B cell (primary cell): ENCODE results near the gene CSRNP2. TPM values are rescaled to one million over a fixed set of nuclear protein-coding genes. Genes with fewer than 3 reads are reported as not detected.

Source experiments
- ATAC-seq: fragments of 200-7000 bp; cut with Tn5 transposase; one replicate; pipeline ENCODE4 v1.10.0; 2021; ENCODE audit warnings: low read depth, mild to moderate bottlenecking, moderate number of reproducible peaks, moderate library complexity
- CTCF ChIA-PET: fragments of 350-600 bp; sonication (Branson Sonifier 250); formaldehyde crosslinking; loops from one replicate; lab custom pipeline; 2021; ENCODE audit warnings: antibody characterized with exemption, inconsistent platforms; lab: Charles Lee
- POLR2A ChIA-PET: fragments of 350-600 bp; sonication (Branson Sonifier 250); formaldehyde crosslinking; loops from one replicate; lab custom pipeline; 2021; ENCODE audit warnings: antibody characterized with exemption; lab: Charles Lee
- DNase-seq: peaks from one replicate; pipeline ENCODE4 v3.0.0; 2013
- H2AFZ ChIP-seq: 2 replicates; pipeline ENCODE4 v1.6.1; 2012; ENCODE audit warnings: mild to moderate bottlenecking, low read depth, low read length; ENCODE audit not compliant: insufficient read depth, poor library complexity, severe bottlenecking
- H3K27ac ChIP-seq, 2 donors: 1 replicate in 1 of 2; 2 replicates in 1 of 2; pipeline ENCODE4 v1.5.1; 2012 to 2013; ENCODE audit warnings: low read length in 2 of 2, mild to moderate bottlenecking in 2 of 2, moderate library complexity in 1 of 2
- H3K27me3 ChIP-seq, 4 experiments: fragments of 200-600 bp in 1 of 4; sonication (generic) in 1 of 4; replicated peaks in 1 of 4; 1 replicate in 2 of 4; 2 replicates in 2 of 4; pipeline versions ENCODE4 v1.6.1 to v1.7.0; 2013 to 2016; ENCODE audit warnings: low read length in 3 of 4, mild to moderate bottlenecking in 2 of 4, mixed read lengths in 1 of 4, moderate library complexity in 1 of 4; ENCODE audit not compliant: insufficient read depth in 4 of 4, control insufficient read depth in 3 of 4; ENCODE audit errors: control extremely low read depth in 1 of 4
- H3K36me3 ChIP-seq, 2 experiments: replicated peaks in 1 of 2; 1 replicate in 1 of 2; 2 replicates in 1 of 2; pipeline versions ENCODE4 v1.6.1 to v1.7.1; 2013; ENCODE audit warnings: low read length in 1 of 2; ENCODE audit not compliant: insufficient read depth in 2 of 2, control insufficient read depth in 1 of 2; ENCODE audit errors: control extremely low read depth in 1 of 2, extremely low read depth in 1 of 2
- H3K4me1 ChIP-seq, 2 donors: fragments of 200-600 bp in 1 of 2; sonication (generic) in 1 of 2; 1 replicate in 1 of 2; 2 replicates in 1 of 2; pipeline versions ENCODE4 v1.5.1 to v1.6.1; 2013 to 2017; ENCODE audit warnings: low read length in 2 of 2; ENCODE audit not compliant: control insufficient read depth in 2 of 2, insufficient read depth in 2 of 2
- H3K4me2 ChIP-seq: replicated peaks from 2 replicates; pipeline ENCODE3; 2012; ENCODE audit warnings: mild to moderate bottlenecking, low read depth, low read length; ENCODE audit not compliant: poor library complexity, severe bottlenecking
- H3K4me3 ChIP-seq, 5 experiments: fragments of 200-600 bp in 1 of 5; sonication (generic) in 1 of 5; 1 replicate in 3 of 5; 2 replicates in 2 of 5; pipeline versions ENCODE4 v1.5.1 to v1.7.0; 2011 to 2016; ENCODE audit warnings: low read length in 4 of 5, mild to moderate bottlenecking in 4 of 5, low read depth in 2 of 5, control low read depth in 1 of 5, moderate library complexity in 1 of 5; ENCODE audit not compliant: insufficient read depth in 1 of 5; ENCODE audit errors: control extremely low read depth in 1 of 5, extremely low read depth in 1 of 5
- H3K79me2 ChIP-seq: fragments of 200-600 bp; sonication (generic); one replicate; pipeline ENCODE4 v1.6.0; 2016; ENCODE audit warnings: low read length; ENCODE audit not compliant: control insufficient read depth, insufficient read depth
- H3K9ac ChIP-seq: fragments of 200-600 bp; sonication (generic); 2 replicates; pipeline ENCODE4 v1.6.1; 2017; ENCODE audit warnings: mild to moderate bottlenecking, low read length, moderate library complexity
- H3K9me3 ChIP-seq, 3 donors: one replicate each; pipeline versions ENCODE4 v1.6.1 to v1.7.1; 2013; ENCODE audit warnings: low read length in 2 of 3; ENCODE audit not compliant: control insufficient read depth in 2 of 3, insufficient read depth in 1 of 3; ENCODE audit errors: control extremely low read depth in 1 of 3
- H4K20me1 ChIP-seq: 2 replicates; pipeline ENCODE4 v1.6.0; 2012; ENCODE audit warnings: mild to moderate bottlenecking, low read length; ENCODE audit not compliant: insufficient read depth, control insufficient read depth, poor library complexity, severe bottlenecking
- H3K27ac Mint-ChIP-seq: one replicate; pipeline ENCODE4 v1.8.0; 2021; ENCODE audit warnings: mixed read lengths
- H3K27me3 Mint-ChIP-seq: one replicate; pipeline ENCODE4 v1.8.0; 2021; ENCODE audit warnings: mixed read lengths
- H3K4me1 Mint-ChIP-seq: one replicate; pipeline ENCODE4 v1.8.0; 2021; ENCODE audit warnings: mixed read lengths
- H3K4me3 Mint-ChIP-seq: one replicate; pipeline ENCODE4 v1.8.0; 2021; ENCODE audit warnings: mixed read lengths
- H3K9me3 Mint-ChIP-seq: one replicate; pipeline ENCODE4 v1.8.0; 2022; ENCODE audit warnings: mixed read lengths; ENCODE audit not compliant: insufficient read depth
- CTCF ChIP-seq: fragments of 200-600 bp; IDR thresholded peaks from one replicate; pipeline ENCODE4 v1.8.0; 2022; ENCODE audit warnings: antibody characterized with exemption, mild to moderate bottlenecking
- EZH2 ChIP-seq: IDR thresholded peaks from 2 replicates; pipeline ENCODE4 v1.6.1; 2012; ENCODE audit warnings: borderline replicate concordance, low read depth, mild to moderate bottlenecking, moderate library complexity, low read length; ENCODE audit not compliant: insufficient read depth, poor library complexity, severe bottlenecking
- WGBS: methylation state at CpG from one replicate; pipeline ENCODE4 v1.1.5; 2013; ENCODE audit warnings: missing lambda C conversion rate; ENCODE audit not compliant: insufficient coverage; 5-methylcytosine and 5-hydroxymethylcytosine counted together
- intact Hi-C: fragments of 100-400 bp; cut with micrococcal nuclease; formaldehyde crosslinking; loops from one replicate; pipeline ENCODE4 v1.10.0; 2022
- polyA plus RNA-seq: library from polyadenylated mRNA; depleted of rRNA; stranded (reverse); fragments of >200 nt; gene quantifications from 2 replicates; pipeline ENCODE4 v1.2.3, GENCODE V29; 2012
- total RNA-seq, 2 donors: library from RNA; stranded (reverse); fragments of 120-200 nt in 1 of 2; gene quantifications; 1 replicate in 1 of 2; 2 replicates in 1 of 2; pipeline versions ENCODE4 v1.2.3 to v1.2.4, GENCODE V29; 2013 to 2022

CSRNP2 gene
- total and polyA plus RNA-seq, 2 donors (not counting 1 experiment from before 2014, with no cell fraction given), result 10.3 to 49.8 TPM

- DNase-seq (no peak), ATAC-seq (no peak)
- H3K4me1 ChIP-seq, result no peaks in the 10 kb centered on the region
- no peak overlapping the region for H3K9ac ChIP-seq
- WGBS, result no CpG with 5 or more reads among the region's 3 CpGs
- no peaks in the 10 kb centered on the region for H4K20me1 ChIP-seq
- no peaks in the 10 kb centered on the region for H3K79me2 ChIP-seq
- H3K4me1 Mint-ChIP-seq, result no peaks in the 10 kb centered on the region
- no peaks in the 10 kb centered on the region for H3K9me3 ChIP-seq
- no peak overlapping the region for H3K27ac ChIP-seq
- no peak overlapping the region for H3K4me2 ChIP-seq
- POLR2A ChIA-PET, result no interaction called here
- H3K27me3 ChIP-seq, result no peaks in the 10 kb centered on the region
- intact Hi-C loops, result no loop called here
- H3K4me3 ChIP-seq, result no peak overlapping the region
- H3K4me3 Mint-ChIP-seq, result no peak overlapping the region
- H2AFZ ChIP-seq, result no peak overlapping the region
- CTCF ChIA-PET, result interaction anchor here (1.4 kb wide), 1 partner anchor 11 kb away, joined by 3 read pairs; no protein-coding TSS in a partner anchor
- TF ChIP-seq CTCF (no peak), EZH2 (no peak)
- no peaks in the 10 kb centered on the region for H3K27me3 Mint-ChIP-seq
- no peak overlapping the region for H3K27ac Mint-ChIP-seq
- H3K9me3 Mint-ChIP-seq, result no peaks in the 10 kb centered on the region
- no peaks in the 10 kb centered on the region for H3K36me3 ChIP-seq
Observed at GRCh38 chr12:51036279-51036678, 47.1 kb downstream of the CSRNP2 start.

GRCh38 chr12:51033457-51034089 lies 49.8 kb downstream of the CSRNP2 start:
- H3K27me3 ChIP-seq, result peaks cover 0 to 3% (median 0%) of the 10 kb centered on the region in 4 experiments
- no peak overlapping the region for H3K27ac Mint-ChIP-seq
- no peak overlapping the region for H3K4me3 Mint-ChIP-seq
- H3K9me3 Mint-ChIP-seq, result no peaks in the 10 kb centered on the region
- ATAC-seq (no peak), DNase-seq (no peak)
- H3K36me3 ChIP-seq, result no peaks in the 10 kb centered on the region
- no peak for TF ChIP-seq EZH2
- TF ChIP-seq CTCF, result no peak
- no peak overlapping the region for H3K4me3 ChIP-seq
- WGBS, result 100% methylated on average over 1 of the region's 4 CpGs
- ChIA-PET POLR2A (no interaction called here), CTCF (interaction anchor here (1.0 kb wide), 1 partner anchor 15 kb away, joined by 3 read pairs; no protein-coding TSS in a partner anchor)
- H3K9ac ChIP-seq, result no peak overlapping the region
- H2AFZ ChIP-seq, result no peak overlapping the region
- H4K20me1 ChIP-seq, result no peaks in the 10 kb centered on the region
- H3K4me1 Mint-ChIP-seq, result no peaks in the 10 kb centered on the region
- intact Hi-C loops, result no loop called here
- H3K9me3 ChIP-seq, result no peaks in the 10 kb centered on the region
- H3K27me3 Mint-ChIP-seq, result peaks cover 4% of the 10 kb centered on the region
- H3K4me2 ChIP-seq, result no peak overlapping the region
- H3K79me2 ChIP-seq, result no peaks in the 10 kb centered on the region
- H3K4me1 ChIP-seq, result no peaks in the 10 kb centered on the region
- H3K27ac ChIP-seq, result no peak overlapping the region
